Activated T-helper 17 cell treated with anti-CD3 and anti-CD28 coated beads, Interleukin-2, amount 50 U/mL, for 72 hours (primary cell): ENCODE results near the gene GPC4. TPM values are rescaled to one million over a fixed set of nuclear protein-coding genes. Genes with fewer than 3 reads are reported as not detected.
"Not testable (repeated sequence)": the region's sequence is repeated elsewhere in the genome, so short reads cannot be mapped to it uniquely, and the experiment has no call there.

ENCODE experiments used
- ATAC-seq: fragments of 150-1000 bp; cut with Tn5 transposase; replicated peaks from 2 replicates; pipeline ENCODE4 v1.10.0; 2021; ENCODE audit warnings: mild to moderate bottlenecking, moderate library complexity
- H3K27ac Mint-ChIP-seq: one replicate; pipeline ENCODE4 v1.8.0; 2022; ENCODE audit warnings: mixed read lengths
- H3K27me3 Mint-ChIP-seq: one replicate; pipeline ENCODE4 v1.8.0; 2022; ENCODE audit warnings: mixed read lengths
- H3K36me3 Mint-ChIP-seq: one replicate; pipeline ENCODE4 v1.8.0; 2022; ENCODE audit warnings: low read depth, mild to moderate bottlenecking, mixed read lengths
- H3K4me1 Mint-ChIP-seq: one replicate; pipeline ENCODE4 v1.8.0; 2022; ENCODE audit warnings: mixed read lengths
- H3K4me3 Mint-ChIP-seq: one replicate; pipeline ENCODE4 v1.8.0; 2022; ENCODE audit warnings: mild to moderate bottlenecking, mixed read lengths
- H3K9me3 Mint-ChIP-seq: one replicate; pipeline ENCODE4 v1.8.0; 2022; ENCODE audit warnings: mixed read lengths
- total RNA-seq, 2 donors: library from RNA; stranded (reverse); gene quantifications; one replicate each; pipeline ENCODE4 v1.2.3, GENCODE V29; 2022

Gene GPC4
- total RNA-seq, 2 donors from 2014 or later: not detected

GRCh38 chrX:133364865-133365264 lies 50.4 kb downstream of the GPC4 start:
- Mint-ChIP-seq H3K36me3 (no peaks in the 10 kb centered on the region), H3K27me3 (no peaks in the 10 kb centered on the region), H3K4me1 (no peaks in the 10 kb centered on the region), H3K27ac (no peak overlapping the region), H3K4me3 (no peak overlapping the region), H3K9me3 (no peaks in the 10 kb centered on the region)
- ATAC-seq: no peak

- Mint-ChIP-seq H3K27me3 (no peaks in the 10 kb centered on the region), H3K4me3 (no peak overlapping the region), H3K27ac (no peak overlapping the region), H3K4me1 (no peaks in the 10 kb centered on the region), H3K9me3 (no peaks in the 10 kb centered on the region), H3K36me3 (no peaks in the 10 kb centered on the region)
- no peak for ATAC-seq
Observed at GRCh38 chrX:133364196-133364595, 51.1 kb downstream of the GPC4 start.

GRCh38 chrX:133362538-133362937 lies 52.8 kb downstream of the GPC4 start:
- Mint-ChIP-seq H3K4me1 (no peaks in the 10 kb centered on the region), H3K27me3 (no peaks in the 10 kb centered on the region), H3K4me3 (no peak overlapping the region), H3K27ac (no peak overlapping the region), H3K36me3 (no peaks in the 10 kb centered on the region), H3K9me3 (no peaks in the 10 kb centered on the region)
- no peak for ATAC-seq

- Mint-ChIP-seq H3K4me3 (no peak overlapping the region), H3K27me3 (no peaks in the 10 kb centered on the region), H3K36me3 (no peaks in the 10 kb centered on the region), H3K9me3 (no peaks in the 10 kb centered on the region), H3K27ac (no peak overlapping the region), H3K4me1 (no peaks in the 10 kb centered on the region)
- ATAC-seq: no peak
Observed at GRCh38 chrX:133359466-133359865, 55.8 kb downstream of the GPC4 start.

- Mint-ChIP-seq H3K27me3 (no peaks in the 10 kb centered on the region), H3K36me3 (no peaks in the 10 kb centered on the region), H3K9me3 (no peaks in the 10 kb centered on the region), H3K4me3 (no peak overlapping the region), H3K27ac (no peak overlapping the region), H3K4me1 (no peaks in the 10 kb centered on the region)
- no peak for ATAC-seq
Observed at GRCh38 chrX:133353233-133353632, 62.1 kb downstream of the GPC4 start.

- Mint-ChIP-seq H3K36me3 (no peaks in the 10 kb centered on the region), H3K4me3 (no peak overlapping the region), H3K4me1 (no peaks in the 10 kb centered on the region), H3K9me3 (no peaks in the 10 kb centered on the region), H3K27me3 (no peaks in the 10 kb centered on the region), H3K27ac (no peak overlapping the region)
- ATAC-seq: no peak
Observed at GRCh38 chrX:133350751-133351150, 64.5 kb downstream of the GPC4 start.

GRCh38 chrX:133346026-133346425 lies 69.3 kb downstream of the GPC4 start:
- Mint-ChIP-seq H3K36me3 (no peaks in the 10 kb centered on the region), H3K27ac (no peak overlapping the region), H3K27me3 (no peaks in the 10 kb centered on the region), H3K4me3 (no peak overlapping the region), H3K9me3 (no peaks in the 10 kb centered on the region), H3K4me1 (no peaks in the 10 kb centered on the region)
- no peak for ATAC-seq

- no peak for ATAC-seq
- Mint-ChIP-seq H3K4me3 (no peak overlapping the region), H3K36me3 (no peaks in the 10 kb centered on the region), H3K4me1 (no peaks in the 10 kb centered on the region), H3K9me3 (no peaks in the 10 kb centered on the region), H3K27me3 (no peaks in the 10 kb centered on the region), H3K27ac (no peak overlapping the region)
Observed at GRCh38 chrX:133339566-133339965, 75.7 kb downstream of the GPC4 start.

- ATAC-seq: no peak
- no peaks in the 10 kb centered on the region for H3K4me1 Mint-ChIP-seq
Observed at GRCh38 chrX:133337250-133337649, 78.0 kb downstream of the GPC4 start.

GRCh38 chrX:133335027-133335426 lies 80.3 kb downstream of the GPC4 start:
- H3K27ac Mint-ChIP-seq: no peak overlapping the region
- no peak overlapping the region for H3K4me3 Mint-ChIP-seq
- no peaks in the 10 kb centered on the region for H3K4me1 Mint-ChIP-seq
- H3K27me3 Mint-ChIP-seq: no peaks in the 10 kb centered on the region
- no peaks in the 10 kb centered on the region for H3K9me3 Mint-ChIP-seq
- H3K36me3 Mint-ChIP-seq: no peaks in the 10 kb centered on the region
- ATAC-seq: no peak

More at GRCh38 chrX:133337250-133337649, 78.0 kb downstream of the GPC4 start:
- Mint-ChIP-seq H3K36me3 (no peaks in the 10 kb centered on the region), H3K4me3 (no peak overlapping the region), H3K27ac (no peak overlapping the region), H3K27me3 (no peaks in the 10 kb centered on the region), H3K9me3 (no peaks in the 10 kb centered on the region)

- no peaks in the 10 kb centered on the region for H3K4me1 Mint-ChIP-seq
- H3K27ac Mint-ChIP-seq: no peak overlapping the region
- ATAC-seq: no peak
- no peaks in the 10 kb centered on the region for H3K27me3 Mint-ChIP-seq
- no peaks in the 10 kb centered on the region for H3K36me3 Mint-ChIP-seq
- no peaks in the 10 kb centered on the region for H3K9me3 Mint-ChIP-seq
- no peak overlapping the region for H3K4me3 Mint-ChIP-seq
Observed at GRCh38 chrX:133333154-133333750, 82.0 kb downstream of the GPC4 start.

GRCh38 chrX:133332737-133333136 lies 82.6 kb downstream of the GPC4 start:
- ATAC-seq: no peak
- Mint-ChIP-seq H3K27me3 (no peaks in the 10 kb centered on the region), H3K36me3 (no peaks in the 10 kb centered on the region), H3K4me3 (no peak overlapping the region), H3K27ac (no peak overlapping the region), H3K9me3 (no peaks in the 10 kb centered on the region), H3K4me1 (no peaks in the 10 kb centered on the region)

GRCh38 chrX:133330956-133331355 lies 84.3 kb downstream of the GPC4 start:
- Mint-ChIP-seq H3K4me3 (no peak overlapping the region), H3K9me3 (no peaks in the 10 kb centered on the region), H3K27me3 (no peaks in the 10 kb centered on the region), H3K36me3 (no peaks in the 10 kb centered on the region), H3K27ac (no peak overlapping the region), H3K4me1 (no peaks in the 10 kb centered on the region)
- no peak for ATAC-seq

GRCh38 chrX:133325422-133325821 lies 89.9 kb downstream of the GPC4 start:
- H3K27ac Mint-ChIP-seq: no peak overlapping the region
- H3K4me3 Mint-ChIP-seq: no peak overlapping the region
- H3K9me3 Mint-ChIP-seq: no peaks in the 10 kb centered on the region
- no peaks in the 10 kb centered on the region for H3K4me1 Mint-ChIP-seq
- no peaks in the 10 kb centered on the region for H3K27me3 Mint-ChIP-seq
- ATAC-seq: no peak
- H3K36me3 Mint-ChIP-seq: no peaks in the 10 kb centered on the region

- Mint-ChIP-seq H3K27me3 (no peaks in the 10 kb centered on the region), H3K4me1 (no peaks in the 10 kb centered on the region), H3K36me3 (no peaks in the 10 kb centered on the region), H3K27ac (no peak overlapping the region), H3K4me3 (no peak overlapping the region), H3K9me3 (no peaks in the 10 kb centered on the region)
- ATAC-seq: no peak
Observed at GRCh38 chrX:133323431-133323830, 91.9 kb downstream of the GPC4 start.

GRCh38 chrX:133322269-133322668 lies 93.0 kb downstream of the GPC4 start:
- ATAC-seq, H3K27ac Mint-ChIP-seq, H3K4me3 Mint-ChIP-seq, H3K4me1 Mint-ChIP-seq, H3K9me3 Mint-ChIP-seq, H3K36me3 Mint-ChIP-seq, H3K27me3 Mint-ChIP-seq: not testable (repeated sequence)
